GM18868 (cell line): Measurements from ENCODE around the gene LRRC10.
"Not testable (repeated sequence)": the region's sequence is repeated elsewhere in the genome, so short reads cannot be mapped to it uniquely, and the experiment has no call there.

Experiments
- ATAC-seq: cut with Tn5 transposase; IDR thresholded peaks from one replicate; pipeline ENCODE4 v1.9.1; 2021; ENCODE audit warnings: mild to moderate bottlenecking, moderate library complexity; ENCODE audit not compliant: unreplicated experiment

Gene LRRC10

DNA sequence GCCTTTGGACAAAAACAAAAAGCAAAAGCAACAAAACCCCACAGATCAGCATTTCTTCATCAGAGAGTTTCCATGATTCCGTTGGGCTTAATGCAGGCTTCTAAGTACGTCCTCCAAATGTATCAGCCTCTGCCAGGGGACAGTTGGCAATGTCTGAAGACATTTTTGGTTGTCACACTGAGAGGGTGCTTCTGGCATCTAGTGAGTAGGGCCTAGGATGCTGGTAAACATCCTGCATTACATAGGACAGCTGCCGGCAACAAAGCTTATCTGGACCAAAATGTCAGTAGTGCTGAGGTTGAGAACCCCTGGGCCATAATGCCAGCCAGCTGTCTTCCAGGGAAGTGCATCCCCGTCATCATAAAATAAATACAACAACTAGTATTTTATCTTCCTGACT is 9.4 kb upstream of the LRRC10 start:
- no peak for ATAC-seq

GRCh38 chr12:69619050-69619449 is 8.3 kb upstream of the LRRC10 start:
- no peak for ATAC-seq

GRCh38 chr12:69616025-69616424 is 5.3 kb upstream of the LRRC10 start:
- no peak for ATAC-seq

DNA sequence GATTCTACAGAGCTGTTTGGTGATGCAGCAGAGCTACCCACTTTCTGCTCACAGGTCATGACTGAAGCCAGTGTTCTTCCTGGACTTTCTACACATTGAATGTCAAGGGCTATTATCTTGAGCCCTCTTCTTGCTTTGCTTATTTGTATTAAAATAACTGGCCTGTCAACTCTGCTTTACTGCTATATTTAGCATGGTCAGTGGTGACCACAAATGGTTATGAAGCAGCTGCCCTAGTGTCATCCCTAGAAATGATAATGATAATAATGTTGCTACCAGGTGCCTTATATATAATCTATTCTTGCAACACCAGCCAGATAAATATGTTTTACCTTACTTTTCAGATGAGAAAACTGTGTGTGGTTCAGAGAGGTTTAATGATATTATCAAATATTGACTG is 2.6 kb upstream of the LRRC10 start:
- ATAC-seq: no peak

DNA sequence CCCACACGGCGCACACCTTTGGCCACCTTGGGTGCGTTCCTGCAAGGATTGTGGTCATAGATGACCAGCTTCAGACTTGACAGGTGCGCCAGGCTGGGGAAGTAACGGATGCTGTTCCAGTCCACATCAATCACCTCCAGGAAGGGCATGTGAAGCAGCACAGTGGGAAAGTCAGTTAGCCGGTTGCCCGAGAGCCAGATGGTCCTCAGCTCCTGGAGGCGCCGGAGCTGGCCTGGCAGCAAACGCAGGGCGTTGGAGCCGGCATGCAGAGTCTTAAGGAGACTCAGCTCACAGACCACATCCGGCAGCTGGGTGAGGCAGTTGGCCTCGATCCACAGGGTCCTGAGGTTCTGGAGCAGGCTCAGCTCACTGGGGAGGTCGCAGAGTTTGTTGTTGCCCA is 581 bp downstream of the LRRC10 start:
- no peak for ATAC-seq

DNA sequence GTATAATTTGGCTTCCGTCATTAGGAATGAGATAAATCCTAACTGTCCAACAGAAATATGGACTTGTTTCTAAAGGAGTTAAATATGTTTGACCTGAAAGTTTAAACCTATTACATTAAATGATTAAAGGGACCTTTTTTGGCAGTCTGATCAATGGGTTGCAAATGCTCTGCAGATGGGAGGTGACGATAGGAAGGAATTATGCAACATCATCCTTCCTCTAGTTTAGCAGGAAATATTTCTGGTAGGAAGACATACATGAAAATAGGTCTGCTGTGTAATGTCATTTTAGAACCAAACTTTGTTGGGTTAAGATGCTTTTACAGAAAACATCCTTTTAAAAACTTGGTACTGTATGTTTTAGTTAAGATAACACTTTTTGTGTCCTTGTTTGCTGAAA is 2.6 kb downstream of the LRRC10 start:
- no peak for ATAC-seq

DNA sequence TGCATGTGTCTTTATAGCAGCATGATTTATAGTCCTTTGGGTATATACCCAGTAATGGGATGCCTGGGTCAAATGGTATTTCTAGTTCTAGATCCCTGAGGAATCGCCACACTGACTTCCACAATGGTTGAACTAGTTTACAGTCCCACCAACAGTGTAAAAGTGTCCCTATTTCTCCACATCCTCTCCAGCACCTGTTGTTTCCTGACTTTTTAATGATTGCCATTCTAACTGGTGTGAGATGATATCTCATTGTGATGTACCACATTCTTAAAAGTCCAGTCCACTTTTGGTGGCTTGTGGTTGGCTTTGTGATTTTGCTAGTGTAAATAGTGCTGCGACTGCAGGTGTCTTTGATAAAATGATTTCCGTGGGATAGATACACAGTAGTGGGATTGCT is 6.4 kb downstream of the LRRC10 start:
- not testable (repeated sequence) for ATAC-seq

GRCh38 chr12:69603556-69603955 is 7.2 kb downstream of the LRRC10 start:
- not testable (repeated sequence) for ATAC-seq

- ATAC-seq: no peak
Measured at GRCh38 chr12:69602954-69603353, 7.8 kb downstream of the LRRC10 start.

DNA sequence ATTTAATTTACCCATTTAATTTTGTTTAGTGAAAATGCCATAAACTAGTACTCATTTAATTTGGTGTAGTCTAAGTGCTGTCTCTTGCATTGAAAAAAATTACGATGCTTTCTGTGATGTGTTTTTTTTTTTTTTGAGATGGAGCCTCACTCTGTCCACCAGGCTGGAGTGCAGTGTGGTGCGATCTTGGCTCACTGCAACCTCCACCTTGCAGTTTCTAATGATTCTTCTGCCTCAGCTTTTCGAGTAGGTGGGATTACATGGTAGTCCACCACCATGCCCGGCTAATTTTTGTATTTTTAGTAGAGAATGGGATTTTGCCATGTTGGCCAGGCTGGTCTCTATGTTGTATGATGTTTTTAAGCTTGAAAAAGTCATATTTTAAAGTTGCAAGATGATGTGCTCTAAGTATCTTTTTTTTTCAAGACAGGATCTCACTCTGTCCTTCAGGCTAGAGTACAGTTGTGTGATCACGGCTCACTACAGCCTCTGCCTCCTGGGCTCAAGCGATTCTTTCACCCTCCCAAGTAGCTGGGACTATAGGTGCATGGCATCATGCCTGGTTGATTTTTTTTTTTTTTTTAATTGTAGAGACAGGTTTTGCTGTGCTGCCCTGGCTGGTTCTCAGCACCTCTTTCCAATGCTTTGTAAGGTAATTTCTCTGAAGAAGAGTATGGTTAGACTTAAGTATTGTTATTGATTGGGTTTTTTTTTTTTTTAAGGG is 8.6 kb downstream of the LRRC10 start:
- no peak for ATAC-seq

- ATAC-seq: no peak
Measured at GRCh38 chr12:69600804-69601203, 9.9 kb downstream of the LRRC10 start.

- no peak for ATAC-seq
Measured at GRCh38 chr12:69598174-69598753, 12.4 kb downstream of the LRRC10 start.

GRCh38 chr12:69595689-69596088 is 15.0 kb downstream of the LRRC10 start:
- no peak for ATAC-seq

- ATAC-seq: no peak
Measured at GRCh38 chr12:69589082-69589481, 21.6 kb downstream of the LRRC10 start.

DNA sequence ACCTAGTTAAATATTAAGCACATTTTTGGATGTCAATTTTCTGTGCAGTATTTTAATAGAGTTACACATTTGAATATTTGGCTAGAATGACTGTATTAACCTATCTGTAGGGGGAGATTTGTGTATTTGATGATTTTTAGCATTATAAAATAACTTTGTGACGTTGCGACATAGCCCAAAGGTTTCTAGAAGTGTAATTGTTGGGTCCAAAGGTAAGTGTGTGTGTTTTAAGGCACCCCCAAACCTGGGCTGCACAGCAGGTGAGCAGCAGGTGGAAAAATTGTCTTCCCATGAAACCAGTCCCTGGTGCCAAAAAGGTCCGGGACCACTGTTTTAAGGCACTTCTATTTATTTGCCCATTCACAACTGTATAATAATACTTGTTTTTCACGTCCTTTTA is 22.2 kb downstream of the LRRC10 start:
- no peak for ATAC-seq

GRCh38 chr12:69585189-69586062 is 25.3 kb downstream of the LRRC10 start, which contains the start of gene CCT2:
Gene CCT2, plus strand, starts transcription at chr12:69585459. Its CDS starts 63 bp downstream, at chr12:69585522.
- peak; percentile 97 for ATAC-seq

- ATAC-seq: no peak
Measured at GRCh38 chr12:69583203-69583602, 27.5 kb downstream of the LRRC10 start.

DNA sequence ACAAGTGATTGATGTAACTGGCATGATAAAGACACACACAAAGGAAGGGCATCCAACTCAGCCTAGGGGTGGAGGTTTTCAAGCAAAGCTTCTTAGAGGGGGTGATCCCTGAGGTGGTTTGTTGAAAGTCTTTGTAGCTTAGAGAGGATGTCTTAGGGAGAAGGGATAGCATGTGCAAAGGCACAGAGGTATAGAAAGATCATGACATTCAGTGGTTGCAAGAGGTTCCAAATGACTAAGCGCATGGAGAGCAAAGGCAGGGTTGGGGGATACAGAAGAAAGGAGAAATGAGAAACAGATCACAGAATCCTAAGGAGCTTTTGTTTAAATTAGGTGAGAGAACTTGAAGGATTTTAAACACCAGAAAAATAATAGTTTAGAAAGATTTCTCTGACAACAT is 30.6 kb downstream of the LRRC10 start:
- no peak for ATAC-seq

GRCh38 chr12:69579029-69579428 is 31.7 kb downstream of the LRRC10 start:
- peak; percentile 80 for ATAC-seq

DNA sequence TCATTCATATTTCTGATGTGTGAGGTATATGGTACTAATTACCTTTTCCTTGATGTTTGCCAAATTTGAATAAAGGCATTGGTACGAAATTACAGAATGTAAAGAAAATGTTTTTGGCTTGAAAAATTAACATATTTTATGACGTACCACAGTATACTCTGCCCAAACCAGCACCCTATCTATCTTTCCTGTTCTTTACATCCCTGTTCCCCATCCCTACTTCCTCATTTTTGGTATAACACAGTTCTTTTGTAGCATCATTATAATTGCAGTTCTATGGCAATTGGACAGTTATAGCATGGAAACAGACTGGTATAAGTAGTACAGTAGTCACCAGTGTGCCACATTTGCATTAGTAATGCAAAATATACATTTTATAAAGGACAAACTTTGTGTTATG is 32.4 kb downstream of the LRRC10 start:
- no peak for ATAC-seq

DNA sequence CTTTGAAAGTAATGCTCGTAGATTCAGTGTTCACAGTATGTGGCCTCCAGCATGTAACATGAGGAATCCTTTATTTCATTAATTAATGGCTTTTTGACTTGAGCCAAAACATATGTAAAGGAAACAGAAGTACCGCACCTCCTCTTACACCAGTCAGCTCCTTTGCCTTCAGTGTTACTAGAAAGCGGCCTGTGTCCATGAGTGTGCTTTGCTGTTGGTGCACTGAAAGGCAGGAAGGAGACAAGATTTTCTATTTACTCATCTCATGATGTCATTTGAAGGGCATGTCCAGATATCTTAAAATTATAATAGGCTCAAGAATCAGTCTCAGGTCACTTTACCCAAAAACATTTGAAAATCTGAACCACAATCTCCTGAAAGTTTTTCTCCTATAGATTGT is 35.4 kb downstream of the LRRC10 start:
- ATAC-seq: no peak
